ENCODE results near the gene CLIP2. TPM values are rescaled to one million over a fixed set of nuclear protein-coding genes. Genes with fewer than 3 reads are reported as not detected.
"Not testable (repeated sequence)": the region's sequence is repeated elsewhere in the genome, so short reads cannot be mapped to it uniquely, and the experiment has no call there.

The CLIP2 gene
- total RNA-seq, 1 experiment from 2014 or later = 29.1 TPM

- Histone ChIP-seq H3K27ac (no peak overlapping the region), H3K4me3 (no peak overlapping the region), H3K36me3 (no peaks in the 10 kb centered on the region), H3K27me3 (no peaks in the 10 kb centered on the region), H3K4me1 (peaks cover 8% of the 10 kb centered on the region; the same call in 1 of the 2 replicates), H3K9me3 (replicated peaks) (no peaks in the 10 kb centered on the region)
- peak; percentile 79 to 92 for DNase-seq
Measured at GRCh38 chr7:74417419-74417971, 128.3 kb downstream of the CLIP2 start.

- H3K4me1 ChIP-seq = peaks cover 8% of the 10 kb centered on the region; the same call in 1 of the 2 replicates
- H3K27me3 ChIP-seq = no peaks in the 10 kb centered on the region
- H3K9me3 ChIP-seq (replicated peaks) = no peaks in the 10 kb centered on the region
- no peak overlapping the region for H3K4me3 ChIP-seq
- DNase-seq = no peak
- H3K36me3 ChIP-seq = no peaks in the 10 kb centered on the region
- H3K27ac ChIP-seq = no peak overlapping the region
Measured at GRCh38 chr7:74418076-74418475, 128.9 kb downstream of the CLIP2 start.

GRCh38 chr7:74418538-74418937 lies 129.3 kb downstream of the CLIP2 start:
- Histone ChIP-seq H3K27ac (no peak overlapping the region), H3K4me1 (peaks cover 8% of the 10 kb centered on the region; the same call in 1 of the 2 replicates), H3K9me3 (replicated peaks) (no peaks in the 10 kb centered on the region), H3K4me3 (no peak overlapping the region), H3K36me3 (no peaks in the 10 kb centered on the region), H3K27me3 (no peaks in the 10 kb centered on the region)
- DNase-seq = no peak

GRCh38 chr7:74419232-74419631 lies 130.0 kb downstream of the CLIP2 start:
- H3K4me1 ChIP-seq; H3K27me3 ChIP-seq; H3K36me3 ChIP-seq; H3K27ac ChIP-seq; H3K9me3 ChIP-seq (replicated peaks); H3K4me3 ChIP-seq; DNase-seq: not testable (repeated sequence)

- Histone ChIP-seq H3K9me3 (replicated peaks) (no peaks in the 10 kb centered on the region), H3K27ac (no peak overlapping the region), H3K4me1 (peaks cover 8% of the 10 kb centered on the region; the same call in 1 of the 2 replicates), H3K4me3 (no peak overlapping the region), H3K36me3 (no peaks in the 10 kb centered on the region), H3K27me3 (no peaks in the 10 kb centered on the region)
- DNase-seq = no peak
Measured at GRCh38 chr7:74420006-74420405, 130.8 kb downstream of the CLIP2 start.

- no peaks in the 10 kb centered on the region for H3K9me3 ChIP-seq (replicated peaks)
- no peak for DNase-seq
- no peaks in the 10 kb centered on the region for H3K36me3 ChIP-seq
- no peaks in the 10 kb centered on the region for H3K27me3 ChIP-seq
- no peak overlapping the region for H3K27ac ChIP-seq
- peaks cover 12% of the 10 kb centered on the region for H3K4me1 ChIP-seq
- H3K4me3 ChIP-seq = no peak overlapping the region
Measured at GRCh38 chr7:74424291-74424880, 135.2 kb downstream of the CLIP2 start.

- peak in 1 of 2 experiments; percentile 37 for DNase-seq
- Histone ChIP-seq H3K27me3 (no peaks in the 10 kb centered on the region), H3K4me3 (no peak overlapping the region), H3K36me3 (no peaks in the 10 kb centered on the region), H3K9me3 (replicated peaks) (no peaks in the 10 kb centered on the region), H3K27ac (no peak overlapping the region), H3K4me1 (peaks cover 26% of the 10 kb centered on the region)
Measured at GRCh38 chr7:74428023-74428422, 138.8 kb downstream of the CLIP2 start.

GRCh38 chr7:74429153-74429747 lies 140.0 kb downstream of the CLIP2 start:
- H3K36me3 ChIP-seq = no peaks in the 10 kb centered on the region
- H3K27ac ChIP-seq = peak overlapping the region; percentile 17; the same call in 1 of the 2 replicates
- H3K4me1 ChIP-seq = peaks cover 26% of the 10 kb centered on the region
- H3K9me3 ChIP-seq (replicated peaks) = no peaks in the 10 kb centered on the region
- H3K27me3 ChIP-seq = no peaks in the 10 kb centered on the region
- peak overlapping the region; percentile 5; the same call in 1 of the 2 replicates for H3K4me3 ChIP-seq
- DNase-seq = peak; percentile 70

GRCh38 chr7:74430409-74430808 lies 141.2 kb downstream of the CLIP2 start:
- H3K9me3 ChIP-seq (replicated peaks); H3K36me3 ChIP-seq; DNase-seq; H3K27me3 ChIP-seq; H3K4me3 ChIP-seq; H3K27ac ChIP-seq: not testable (repeated sequence)
- H3K4me1 ChIP-seq = peaks cover 26% of the 10 kb centered on the region

- peak in 1 of 2 experiments; percentile 55 for DNase-seq
- Histone ChIP-seq H3K27ac (no peak overlapping the region; the same call in 1 of the 2 replicates), H3K9me3 (replicated peaks) (no peaks in the 10 kb centered on the region), H3K36me3 (no peaks in the 10 kb centered on the region), H3K4me3 (no peak overlapping the region), H3K4me1 (peaks cover 26% of the 10 kb centered on the region), H3K27me3 (no peaks in the 10 kb centered on the region)
Measured at GRCh38 chr7:74430961-74431466, 141.8 kb downstream of the CLIP2 start.

- not testable (repeated sequence) for H3K4me3 ChIP-seq; H3K36me3 ChIP-seq; H3K9me3 ChIP-seq (replicated peaks); H3K27me3 ChIP-seq; H3K27ac ChIP-seq; DNase-seq
- peaks cover 21% of the 10 kb centered on the region; the same call in 1 of the 2 replicates for H3K4me1 ChIP-seq
Measured at GRCh38 chr7:74437291-74437571, 148.0 kb downstream of the CLIP2 start.

- no peak for DNase-seq
- H3K27ac ChIP-seq = no peak overlapping the region
- H3K4me1 ChIP-seq = peaks cover 27% of the 10 kb centered on the region; the same call in 1 of the 2 replicates
- no peaks in the 10 kb centered on the region for H3K36me3 ChIP-seq
- H3K27me3 ChIP-seq = no peaks in the 10 kb centered on the region
- no peak overlapping the region for H3K4me3 ChIP-seq
- H3K9me3 ChIP-seq (replicated peaks) = peaks cover 6% of the 10 kb centered on the region
Measured at GRCh38 chr7:74438327-74438726, 149.1 kb downstream of the CLIP2 start.

- H3K9me3 ChIP-seq (replicated peaks) = peaks cover 6% of the 10 kb centered on the region
- no peak overlapping the region for H3K4me3 ChIP-seq
- no peak for DNase-seq
- H3K27ac ChIP-seq = no peak overlapping the region
- H3K27me3 ChIP-seq = no peaks in the 10 kb centered on the region
- peaks cover 36% of the 10 kb centered on the region; the same call in 1 of the 2 replicates for H3K4me1 ChIP-seq
- H3K36me3 ChIP-seq = no peaks in the 10 kb centered on the region
Measured at GRCh38 chr7:74439541-74439940, 150.3 kb downstream of the CLIP2 start.

GRCh38 chr7:74440143-74440542 lies 150.9 kb downstream of the CLIP2 start:
- Histone ChIP-seq H3K27ac (peak overlapping the region; percentile 99), H3K4me1 (peaks cover 36% of the 10 kb centered on the region; the same call in 1 of the 2 replicates)
- not testable (repeated sequence) for H3K4me3 ChIP-seq; H3K9me3 ChIP-seq (replicated peaks); DNase-seq; H3K36me3 ChIP-seq; H3K27me3 ChIP-seq

GRCh38 chr7:74441801-74442200 lies 152.6 kb downstream of the CLIP2 start:
- no peaks in the 10 kb centered on the region for H3K27me3 ChIP-seq
- peak overlapping the region; percentile 99 for H3K27ac ChIP-seq
- no peaks in the 10 kb centered on the region for H3K36me3 ChIP-seq
- peak; percentile 94 to 96 for DNase-seq
- H3K4me1 ChIP-seq = peaks cover 36% of the 10 kb centered on the region; the same call in 1 of the 2 replicates
- peaks cover 6% of the 10 kb centered on the region for H3K9me3 ChIP-seq (replicated peaks)
- no peak overlapping the region; the same call in 1 of the 2 replicates for H3K4me3 ChIP-seq

Measured in SJCRH30 (cell line).